PC-3 (cell line): Measurements from ENCODE around the gene CD6. TPM values are rescaled to one million over a fixed set of nuclear protein-coding genes. Genes with fewer than 3 reads are reported as not detected.
A peak's percentile ranks its signal among the peaks of the same experiment; 100 is the strongest.

ENCODE experiments used
- ATAC-seq: fragments of 200-7000 bp; cut with Tn5 transposase; 2 replicates; pipeline ENCODE4 v1.9.1; 2020; ENCODE audit warnings: mild to moderate bottlenecking, moderate library complexity
- BruUV-seq: library from RNA; stranded (reverse); fragments of 400-500 nt; replicated peaks from 2 replicates; lab custom pipeline; 2021; lab: Mats Ljungman, UMichigan
- CTCF ChIA-PET: fragments of 300-600 bp; sonication (Branson Sonifier 250); formaldehyde crosslinking; loops from one replicate; lab custom pipeline; 2022; ENCODE audit warnings: antibody characterized with exemption; lab: Charles Lee
- POLR2A ChIA-PET: fragments of 300-600 bp; sonication (Branson Sonifier 250); formaldehyde crosslinking; loops from one replicate; lab custom pipeline; 2022; ENCODE audit warnings: antibody characterized with exemption; ENCODE audit not compliant: unreplicated experiment; lab: Charles Lee
- DNase-seq: peaks from one replicate; pipeline ENCODE4 v3.0.0-alpha.2; 2015
- H2AFZ ChIP-seq: fragments of 300-600 bp; sonication (generic); 2 replicates; pipeline ENCODE4 v1.6.0; 2016; ENCODE audit warnings: antibody characterized with exemption, low read length
- H3F3A ChIP-seq: fragments of 300-600 bp; sonication (generic); one replicate; pipeline ENCODE4 v1.6.0; 2017; ENCODE audit warnings: antibody characterized with exemption, low read length, control low read depth, mild to moderate bottlenecking; ENCODE audit not compliant: unreplicated experiment
- H3K27ac ChIP-seq: fragments of 300-600 bp; sonication (generic); 2 replicates; pipeline ENCODE4 v1.5.1; 2016; ENCODE audit warnings: mild to moderate bottlenecking, low read length
- H3K27me3 ChIP-seq: fragments of 300-600 bp; sonication (generic); 2 replicates; pipeline ENCODE4 v1.6.1; 2016; ENCODE audit warnings: low read length, mixed read lengths
- H3K36me3 ChIP-seq: fragments of 300-600 bp; sonication (generic); 2 replicates; pipeline ENCODE4 v1.6.1; 2016; ENCODE audit warnings: low read depth, mixed run types, low read length, mixed read lengths
- H3K4me1 ChIP-seq: fragments of 300-600 bp; sonication (generic); 2 replicates; pipeline ENCODE4 v1.5.1; 2016; ENCODE audit warnings: low read length; ENCODE audit not compliant: insufficient read depth
- H3K4me2 ChIP-seq: fragments of 300-600 bp; sonication (generic); 2 replicates; pipeline ENCODE4 v1.6.0; 2016; ENCODE audit warnings: low read length
- H3K4me3 ChIP-seq: fragments of 300-600 bp; sonication (generic); 2 replicates; pipeline ENCODE4 v1.5.1; 2016; ENCODE audit warnings: mild to moderate bottlenecking, low read length, mixed read lengths
- H3K79me2 ChIP-seq: fragments of 300-600 bp; sonication (generic); 2 replicates; pipeline ENCODE4 v1.6.1; 2017; ENCODE audit warnings: low read length, mixed read lengths
- H3K9ac ChIP-seq: fragments of 300-600 bp; sonication (generic); 2 replicates; pipeline ENCODE4 v1.6.0; 2016; ENCODE audit warnings: mild to moderate bottlenecking, low read length
- H3K9me2 ChIP-seq: fragments of 300-600 bp; sonication (generic); replicated peaks from 2 replicates; pipeline ENCODE4 v1.6.1; 2016; ENCODE audit warnings: mixed run types, low read length, mixed read lengths
- H3K9me3 ChIP-seq: fragments of 300-600 bp; sonication (generic); 2 replicates; pipeline ENCODE4 v1.6.1; 2016; ENCODE audit warnings: low read length, mixed read lengths
- H4K20me1 ChIP-seq: fragments of 300-600 bp; sonication (generic); 2 replicates; pipeline ENCODE4 v1.6.1; 2016; ENCODE audit warnings: low read length, mixed read lengths
- CTCF ChIP-seq: fragments of 300-600 bp; sonication (generic); conservative IDR thresholded peaks from 2 replicates; pipeline ENCODE4 v1.5.1; 2017; ENCODE audit warnings: antibody characterized with exemption, low read depth, mild to moderate bottlenecking, low read length
- EZH2 ChIP-seq: fragments of 300-600 bp; sonication (generic); IDR thresholded peaks from one replicate; pipeline ENCODE4 v1.6.1; 2017; ENCODE audit warnings: antibody characterized with exemption, mild to moderate bottlenecking, low read length; ENCODE audit not compliant: unreplicated experiment
- EZH2phosphoT487 ChIP-seq: fragments of 300-600 bp; sonication (generic); IDR thresholded peaks from 2 replicates; pipeline ENCODE4 v1.6.1; 2018; ENCODE audit warnings: mild to moderate bottlenecking, antibody characterized with exemption, low read length, borderline replicate concordance
- intact Hi-C: fragments of 100-400 bp; cut with micrococcal nuclease; formaldehyde crosslinking; loops from 2 replicates; pipeline ENCODE4 v1.9.0; 2023
- total RNA-seq: library from RNA; depleted of rRNA; stranded (reverse); fragments of >200 nt; gene quantifications from 2 replicates; pipeline ENCODE4 v1.2.3, GENCODE V29; 2014

The CD6 gene
- total RNA-seq, 1 experiment from 2014 or later = not detected

GRCh38 chr11:61045271-61045670 is 73.8 kb downstream of the CD6 start:
- no peak overlapping the region for H3K27ac ChIP-seq
- no peaks in the 10 kb centered on the region for H3K9me2 ChIP-seq
- H2AFZ ChIP-seq = peak overlapping the region; percentile 53; the same call in 1 of the 2 replicates
- ATAC-seq (peak; percentile 64), DNase-seq (peak; percentile 47)
- H3K4me1 ChIP-seq = peaks cover 13% of the 10 kb centered on the region
- TF ChIP-seq EZH2phosphoT487 (no peak), EZH2 (no peak), CTCF (no peak)
- CTCF ChIA-PET = no interaction called here
- no peaks in the 10 kb centered on the region for H3F3A ChIP-seq
- BruUV-seq = no TSS peak
- H3K79me2 ChIP-seq = no peaks in the 10 kb centered on the region
- no peaks in the 10 kb centered on the region for H3K9me3 ChIP-seq
- no peaks in the 10 kb centered on the region for H4K20me1 ChIP-seq
- POLR2A ChIA-PET = no interaction called here
- H3K36me3 ChIP-seq = no peaks in the 10 kb centered on the region
- 0 out of 2 replicates have a peak, but pooled peaks cover 5% of the 10 kb centered on the region for H3K27me3 ChIP-seq
- H3K4me2 ChIP-seq = peak overlapping the region; percentile 69
- intact Hi-C loops = no loop called here
- H3K9ac ChIP-seq = no peak overlapping the region
- H3K4me3 ChIP-seq = no peak overlapping the region

- H3K9me2 ChIP-seq = no peaks in the 10 kb centered on the region
- intact Hi-C loops = no loop called here
- no peaks in the 10 kb centered on the region for H3K79me2 ChIP-seq
- H3K4me2 ChIP-seq = no peak overlapping the region
- ATAC-seq (no peak), DNase-seq (no peak)
- TF ChIP-seq EZH2phosphoT487 (no peak), CTCF (no peak), EZH2 (no peak)
- ChIA-PET POLR2A (no interaction called here), CTCF (interaction anchor here (0.6 kb wide), 1 partner anchor 127 kb away, joined by 3 read pairs; no protein-coding TSS in a partner anchor)
- H3F3A ChIP-seq = no peaks in the 10 kb centered on the region
- H3K36me3 ChIP-seq = no peaks in the 10 kb centered on the region
- no peaks in the 10 kb centered on the region for H3K9me3 ChIP-seq
- peaks cover 5% of the 10 kb centered on the region; the same call in 1 of the 2 replicates for H3K27me3 ChIP-seq
- no TSS peak for BruUV-seq
- peaks cover 13% of the 10 kb centered on the region for H3K4me1 ChIP-seq
- no peak overlapping the region for H2AFZ ChIP-seq
- H3K4me3 ChIP-seq = no peak overlapping the region
- no peaks in the 10 kb centered on the region for H4K20me1 ChIP-seq
- no peak overlapping the region for H3K9ac ChIP-seq
- no peak overlapping the region for H3K27ac ChIP-seq
Measured at GRCh38 chr11:61046833-61047232, 75.4 kb downstream of the CD6 start.

- no peaks in the 10 kb centered on the region for H3F3A ChIP-seq
- H3K4me3 ChIP-seq = no peak overlapping the region
- H3K4me2 ChIP-seq = no peak overlapping the region
- H3K9me2 ChIP-seq = no peaks in the 10 kb centered on the region
- no peak overlapping the region for H3K9ac ChIP-seq
- TF ChIP-seq CTCF (no peak), EZH2 (no peak), EZH2phosphoT487 (no peak)
- no peaks in the 10 kb centered on the region for H4K20me1 ChIP-seq
- H3K4me1 ChIP-seq = peaks cover 8% of the 10 kb centered on the region
- ATAC-seq (no peak), DNase-seq (no peak)
- no peak overlapping the region for H2AFZ ChIP-seq
- no TSS peak for BruUV-seq
- no peak overlapping the region for H3K27ac ChIP-seq
- intact Hi-C loops = no loop called here
- ChIA-PET CTCF (no interaction called here), POLR2A (no interaction called here)
- H3K79me2 ChIP-seq = no peaks in the 10 kb centered on the region
- peaks cover 20% of the 10 kb centered on the region; the same call in 1 of the 2 replicates for H3K27me3 ChIP-seq
- no peaks in the 10 kb centered on the region for H3K9me3 ChIP-seq
- no peaks in the 10 kb centered on the region for H3K36me3 ChIP-seq
Measured at GRCh38 chr11:61048368-61049062, 77.0 kb downstream of the CD6 start.
